OCI-LY7 (cell line): Measurements from ENCODE around the gene CDK4. TPM values are rescaled to one million over a fixed set of nuclear protein-coding genes. Genes with fewer than 3 reads are reported as not detected.

Experiments
- BruUV-seq: library from RNA; stranded (reverse); fragments of 400-500 nt; replicated peaks from 2 replicates; lab custom pipeline; 2021; lab: Mats Ljungman, UMichigan
- CTCF ChIA-PET: fragments of 300-600 bp; sonication (Branson Sonifier 250); formaldehyde crosslinking; loops from one replicate; lab custom pipeline; 2022; ENCODE audit warnings: antibody characterized with exemption; ENCODE audit not compliant: unreplicated experiment; lab: Charles Lee
- POLR2A ChIA-PET: fragments of 300-600 bp; sonication (Branson Sonifier 250); formaldehyde crosslinking; loops from one replicate; lab custom pipeline; 2022; ENCODE audit warnings: antibody characterized with exemption; lab: Charles Lee
- DNase-seq: peaks from one replicate; pipeline ENCODE4 v3.0.0-alpha.2; 2015; ENCODE audit warnings: low spot score
- H2AFZ ChIP-seq: fragments of 200-600 bp; sonication (generic), shearing (Covaris generic); 2 replicates; pipeline ENCODE4 v1.6.1; 2014; ENCODE audit warnings: mild to moderate bottlenecking, antibody characterized with exemption, low read length, moderate library complexity
- H3K27ac ChIP-seq: fragments of 200-600 bp; sonication (generic); 2 replicates; pipeline ENCODE4 v1.5.1; 2014; ENCODE audit warnings: mixed run types, low read depth, mild to moderate bottlenecking, moderate library complexity, low read length, inconsistent platforms; ENCODE audit not compliant: poor library complexity, severe bottlenecking
- H3K36me3 ChIP-seq: fragments of 200-600 bp; sonication (generic); 2 replicates; pipeline ENCODE4 v1.6.1; 2014; ENCODE audit warnings: mild to moderate bottlenecking, antibody characterized with exemption, low read length, moderate library complexity, mixed read lengths; ENCODE audit not compliant: insufficient read depth
- H3K4me1 ChIP-seq: fragments of 200-600 bp; sonication (generic); 2 replicates; pipeline ENCODE4 v1.5.1; 2014; ENCODE audit warnings: mild to moderate bottlenecking, low read length; ENCODE audit not compliant: insufficient read depth, poor library complexity, severe bottlenecking
- H3K4me2 ChIP-seq: fragments of 200-600 bp; sonication (generic); 2 replicates; pipeline ENCODE4 v1.6.1; 2014; ENCODE audit warnings: mild to moderate bottlenecking, low read length
- H3K4me3 ChIP-seq: fragments of 200-600 bp; sonication (generic); 2 replicates; pipeline ENCODE4 v1.5.1; 2014; ENCODE audit warnings: mild to moderate bottlenecking, low read depth, low read length; ENCODE audit not compliant: poor library complexity, severe bottlenecking
- H3K79me2 ChIP-seq: fragments of 200-600 bp; sonication (generic); 2 replicates; pipeline ENCODE4 v1.6.1; 2016; ENCODE audit warnings: low read depth, mild to moderate bottlenecking, low read length, moderate library complexity, mixed read lengths; ENCODE audit not compliant: insufficient read depth
- H3K9me2 ChIP-seq: fragments of 200-600 bp; sonication (generic); 2 replicates; pipeline ENCODE4 v1.6.1; 2016; ENCODE audit warnings: mild to moderate bottlenecking, low read length, mixed read lengths; ENCODE audit not compliant: insufficient read depth
- H3K9me3 ChIP-seq: fragments of 200-600 bp; sonication (generic); 2 replicates; pipeline ENCODE4 v1.6.1; 2014; ENCODE audit warnings: mild to moderate bottlenecking, mixed run types, low read length, mixed read lengths
- H4K20me1 ChIP-seq: fragments of 200-600 bp; sonication (generic); 2 replicates; pipeline ENCODE4 v1.6.1; 2014; ENCODE audit warnings: mild to moderate bottlenecking, antibody characterized with exemption, low read length, moderate library complexity, mixed read lengths; ENCODE audit not compliant: insufficient read depth
- CTCF ChIP-seq: fragments of 200-600 bp; sonication (generic); conservative IDR thresholded peaks from 2 replicates; pipeline ENCODE4 v1.5.1; 2014; ENCODE audit warnings: mild to moderate bottlenecking, antibody characterized with exemption, low read length, moderate library complexity, mixed read lengths
- EZH2phosphoT487 ChIP-seq: fragments of 200-600 bp; sonication (generic); IDR thresholded peaks from 2 replicates; pipeline ENCODE4 v1.6.1; 2018; ENCODE audit warnings: low read depth, borderline replicate concordance, mild to moderate bottlenecking, mixed run types, antibody characterized with exemption, low read length, moderate library complexity, mixed read lengths
- intact Hi-C: fragments of 100-400 bp; cut with micrococcal nuclease; formaldehyde crosslinking; loops from one replicate; pipeline ENCODE4 v1.10.0; 2022; ENCODE audit not compliant: unreplicated experiment
- total RNA-seq, 2 experiments: library from RNA; depleted of rRNA in 1 of 2; stranded (reverse); fragments of >200 nt in 1 of 2; shearing (Covaris generic) in 1 of 2; gene quantifications; 2 replicates each; pipeline ENCODE4 v1.2.3, GENCODE V29; 2014 to 2022

CDK4 gene
- total RNA-seq, 2 experiments from 2014 or later = 192 to 280 TPM

- Histone ChIP-seq H3K27ac (no peak overlapping the region), H3K9me3 (no peaks in the 10 kb centered on the region), H3K79me2 (peaks cover 17% of the 10 kb centered on the region; the same call in 1 of the 2 replicates), H3K4me2 (peak overlapping the region; percentile 45), H3K4me3 (peak overlapping the region; percentile 44), H2AFZ (peak overlapping the region; percentile 48; the same call in 1 of the 2 replicates), H3K4me1 (peaks cover 46% of the 10 kb centered on the region), H3K36me3 (peaks cover 42% of the 10 kb centered on the region), H3K9me2 (no peaks in the 10 kb centered on the region), H4K20me1 (no peaks in the 10 kb centered on the region)
- ChIA-PET POLR2A (interaction anchor here (0.6 to 0.7 kb wide), 4 partner anchors 41 to 154 kb away, joined by 3 to 4 read pairs (median 4); partner anchors contain the start of gene PIP4K2C), CTCF (interaction anchor here (0.5 kb wide), 1 partner anchor 26 kb away, joined by 3 read pairs; no protein-coding TSS in a partner anchor)
- intact Hi-C loops = loop anchor here (5.0 kb wide), 1 partner anchor 267 kb away; the partner anchor contains the start of gene ARHGAP9
- DNase-seq = peak; percentile 30
- no TSS peak for BruUV-seq
- no peak for TF ChIP-seq EZH2phosphoT487
- no peak for TF ChIP-seq CTCF
Measured at GRCh38 chr12:57744194-57744776, 7.8 kb downstream of the CDK4 start.

- DNase-seq = no peak
- POLR2A ChIA-PET = interaction anchor here (0.6 kb wide), 1 partner anchor 143 kb away, joined by 3 read pairs; no protein-coding TSS in a partner anchor
- peak overlapping the region; percentile 44 for H3K4me3 ChIP-seq
- peaks cover 47% of the 10 kb centered on the region for H3K4me1 ChIP-seq
- peaks cover 37% of the 10 kb centered on the region for H3K36me3 ChIP-seq
- H2AFZ ChIP-seq = peak overlapping the region; percentile 48; the same call in 1 of the 2 replicates
- H4K20me1 ChIP-seq = no peaks in the 10 kb centered on the region
- H3K4me2 ChIP-seq = peak overlapping the region; percentile 45
- no peaks in the 10 kb centered on the region for H3K9me3 ChIP-seq
- TF ChIP-seq CTCF = no peak
- TF ChIP-seq EZH2phosphoT487 = no peak
- intact Hi-C loops = loop anchor here (5.0 kb wide), 1 partner anchor 266 kb away; the partner anchor contains the start of gene ARHGAP9
- no peaks in the 10 kb centered on the region for H3K9me2 ChIP-seq
- H3K79me2 ChIP-seq = peaks cover 14% of the 10 kb centered on the region; the same call in 1 of the 2 replicates
- CTCF ChIA-PET = no interaction called here
- no TSS peak for BruUV-seq
- H3K27ac ChIP-seq = no peak overlapping the region
Measured at GRCh38 chr12:57743769-57744168, 8.3 kb downstream of the CDK4 start.
